ENCODE data around the gene HDGF.

Gene HDGF

GRCh38 chr1:156698995-156699394, 52.5 kb downstream of the HDGF start:
- no peak for DNase-seq (ENCODE audit: low spot score)

GRCh38 chr1:156697481-156697880, 54.0 kb downstream of the HDGF start:
- DNase-seq (ENCODE audit: low spot score), result no peak

- DNase-seq (ENCODE audit: low spot score), result no peak
Observed at GRCh38 chr1:156696755-156697154, 54.7 kb downstream of the HDGF start.

GRCh38 chr1:156694690-156694962, 56.8 kb downstream of the HDGF start:
- no peak for DNase-seq (ENCODE audit: low spot score)

- no peak for DNase-seq (ENCODE audit: low spot score)
Observed at GRCh38 chr1:156693848-156694689, 57.4 kb downstream of the HDGF start.

GRCh38 chr1:156692925-156693847, 58.3 kb downstream of the HDGF start:
- no peak for DNase-seq (ENCODE audit: low spot score)

GRCh38 chr1:156692441-156692924, 59.0 kb downstream of the HDGF start:
- DNase-seq (ENCODE audit: low spot score), result no peak
